ENCODE data around the gene SP5. TPM values are rescaled to one million over a fixed set of nuclear protein-coding genes. Genes with fewer than 3 reads are reported as not detected.

SP5 gene
- polyA plus RNA-seq, 3 donors: 0.18 to 0.28 TPM; not detected in 1

DNA sequence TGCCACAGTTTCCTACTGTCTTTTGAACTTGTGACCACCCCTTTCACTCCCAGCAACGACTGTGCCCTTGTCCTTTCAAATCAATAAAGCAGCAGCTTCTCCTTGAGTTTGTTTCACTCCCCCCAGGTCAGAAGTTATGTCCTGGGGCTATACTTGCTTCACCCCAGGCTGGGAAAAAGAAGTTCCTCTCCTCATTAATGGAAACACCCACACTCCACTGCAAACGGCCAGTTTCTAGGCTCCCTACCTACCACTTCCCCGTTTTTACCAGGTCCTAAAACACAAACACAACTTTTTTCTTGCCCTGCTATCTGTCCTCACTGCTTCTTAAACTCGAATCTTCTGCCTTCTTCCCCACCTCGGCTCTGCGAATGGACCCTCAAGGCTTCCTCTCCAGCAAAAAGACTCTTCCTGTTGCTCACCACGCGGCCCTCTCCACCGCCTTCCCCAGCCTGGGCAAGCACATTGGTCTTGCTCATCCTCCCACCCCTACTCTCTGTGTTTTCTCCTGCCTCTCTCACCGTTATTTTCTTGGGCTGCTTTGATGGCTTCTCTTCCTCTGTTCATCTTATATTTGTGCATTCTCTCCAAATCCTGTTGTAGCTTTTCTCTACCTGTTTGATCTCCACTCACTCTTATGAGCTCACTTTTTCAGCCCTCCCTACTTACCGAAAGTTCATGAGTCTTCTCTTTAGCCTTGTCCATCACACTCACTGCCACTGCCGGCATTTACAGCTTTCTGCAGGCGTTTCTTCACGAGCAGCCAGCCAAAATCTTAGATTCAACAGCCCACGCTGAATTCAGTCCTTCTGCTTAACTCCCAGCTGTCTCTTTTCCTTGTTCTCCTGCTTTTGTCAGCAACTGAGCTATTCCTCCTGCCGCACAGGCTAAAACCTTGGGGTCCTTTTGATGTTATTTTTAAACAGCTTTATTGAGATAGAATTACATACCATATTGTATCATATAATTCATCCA is 7.0 kb upstream of the SP5 start:
- WGBS, 3 donors: 28 to 59% (median 30%) methylated on average over 16 of the region's 16 CpGs

DNA sequence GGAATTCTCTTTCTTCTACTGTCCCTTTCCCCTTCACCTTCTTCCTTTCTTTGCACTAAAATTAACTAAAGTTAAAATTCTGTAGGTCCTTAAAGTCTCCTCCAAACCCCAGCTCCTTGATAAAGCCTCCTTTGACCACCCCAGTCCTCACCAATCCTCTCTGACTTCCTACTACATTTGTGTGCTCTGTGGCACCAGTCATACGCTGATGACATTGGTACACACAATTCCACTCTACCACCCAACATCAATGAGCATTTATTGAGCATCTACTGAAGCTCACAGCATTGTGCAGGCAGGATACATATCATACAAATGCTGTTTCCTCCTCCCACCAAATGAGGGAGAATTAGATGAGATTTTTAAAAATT is 4.5 kb upstream of the SP5 start:
- 75 to 85% (median 81%) methylated on average over 1 of the region's 1 CpG for WGBS, 3 donors
- H3K27ac ChIP-seq (ENCODE audit: low read depth, low read length): no peak overlapping the region

More for the DNA sequence above, 7.0 kb upstream of the SP5 start:
- no peak overlapping the region for H3K27ac ChIP-seq (ENCODE audit: low read depth, low read length)

DNA sequence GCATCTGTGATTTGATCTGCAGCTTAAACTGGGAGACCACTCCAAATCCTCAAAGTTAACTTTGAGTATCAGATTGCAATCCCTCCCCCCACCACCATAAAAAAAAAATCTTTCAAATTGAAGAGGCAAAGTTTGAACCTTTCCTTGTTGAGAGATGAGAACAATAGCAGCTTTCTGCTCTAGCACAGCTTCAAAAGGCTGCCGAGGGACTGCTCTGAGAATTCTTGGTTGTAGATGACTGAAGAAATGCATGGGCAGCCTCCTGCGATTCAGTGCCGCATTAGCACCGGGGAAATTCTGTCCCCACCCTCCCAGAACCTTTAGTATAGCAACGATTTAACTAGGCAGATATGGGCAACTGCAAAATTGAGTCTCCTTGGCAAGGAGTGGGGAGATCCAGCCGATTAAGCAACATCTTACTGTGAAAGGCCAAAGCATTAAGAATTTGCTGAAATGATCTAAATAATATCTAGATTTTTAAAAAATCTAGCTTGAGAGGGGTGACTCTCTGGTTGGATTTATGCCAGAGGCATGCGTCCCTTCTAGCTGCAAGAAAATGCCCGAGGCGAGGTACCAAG is 3.9 kb upstream of the SP5 start:
- 8 to 13% (median 12%) methylated on average over 9 of the region's 9 CpGs for WGBS, 3 donors
- no peak overlapping the region for H3K27ac ChIP-seq (ENCODE audit: low read depth, low read length)

DNA sequence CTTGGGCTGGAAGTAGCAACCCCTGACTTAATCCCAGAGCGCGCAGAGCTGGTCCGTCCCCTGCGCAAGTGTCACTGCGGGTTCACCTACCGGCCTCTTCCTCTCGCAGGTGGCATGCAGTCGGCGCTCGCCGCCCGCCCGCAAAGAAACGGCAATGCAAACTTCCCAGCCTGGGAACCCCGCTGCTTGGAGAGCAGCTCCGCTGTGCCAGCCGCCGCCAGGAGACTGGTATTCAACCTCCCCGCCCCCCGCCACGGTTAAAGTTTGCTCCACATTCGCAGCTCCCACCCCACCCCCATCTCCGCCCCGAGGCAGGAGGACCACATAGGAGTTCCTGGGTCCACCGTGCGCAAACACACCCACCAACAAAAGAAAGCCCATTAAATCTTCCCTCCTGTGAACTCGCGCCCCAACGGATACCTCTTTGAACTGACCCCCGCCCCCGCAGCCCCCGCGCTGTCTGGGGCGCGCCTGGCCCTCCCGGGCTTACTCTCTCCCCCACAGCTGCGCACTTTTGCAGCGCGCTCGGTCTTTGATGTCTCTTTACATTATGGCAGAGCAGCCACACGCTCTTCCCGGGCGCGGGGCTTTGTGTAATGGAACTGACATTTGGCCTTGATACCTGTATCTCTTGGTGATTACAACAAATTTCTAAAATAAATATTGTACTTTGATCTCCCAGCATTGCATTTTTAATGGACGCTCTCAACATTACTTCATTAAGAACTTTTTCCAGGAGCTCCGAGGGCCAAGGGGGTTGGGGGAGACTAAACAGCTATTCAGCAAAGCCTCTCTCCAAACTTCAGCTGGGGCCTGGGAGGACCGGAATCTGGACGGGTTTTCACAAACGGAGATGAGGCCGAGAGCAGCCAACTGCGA is 3.1 kb upstream of the SP5 start:
- WGBS, 3 donors: 3 to 6% (median 5%) methylated on average over 51 of the region's 51 CpGs

DNA sequence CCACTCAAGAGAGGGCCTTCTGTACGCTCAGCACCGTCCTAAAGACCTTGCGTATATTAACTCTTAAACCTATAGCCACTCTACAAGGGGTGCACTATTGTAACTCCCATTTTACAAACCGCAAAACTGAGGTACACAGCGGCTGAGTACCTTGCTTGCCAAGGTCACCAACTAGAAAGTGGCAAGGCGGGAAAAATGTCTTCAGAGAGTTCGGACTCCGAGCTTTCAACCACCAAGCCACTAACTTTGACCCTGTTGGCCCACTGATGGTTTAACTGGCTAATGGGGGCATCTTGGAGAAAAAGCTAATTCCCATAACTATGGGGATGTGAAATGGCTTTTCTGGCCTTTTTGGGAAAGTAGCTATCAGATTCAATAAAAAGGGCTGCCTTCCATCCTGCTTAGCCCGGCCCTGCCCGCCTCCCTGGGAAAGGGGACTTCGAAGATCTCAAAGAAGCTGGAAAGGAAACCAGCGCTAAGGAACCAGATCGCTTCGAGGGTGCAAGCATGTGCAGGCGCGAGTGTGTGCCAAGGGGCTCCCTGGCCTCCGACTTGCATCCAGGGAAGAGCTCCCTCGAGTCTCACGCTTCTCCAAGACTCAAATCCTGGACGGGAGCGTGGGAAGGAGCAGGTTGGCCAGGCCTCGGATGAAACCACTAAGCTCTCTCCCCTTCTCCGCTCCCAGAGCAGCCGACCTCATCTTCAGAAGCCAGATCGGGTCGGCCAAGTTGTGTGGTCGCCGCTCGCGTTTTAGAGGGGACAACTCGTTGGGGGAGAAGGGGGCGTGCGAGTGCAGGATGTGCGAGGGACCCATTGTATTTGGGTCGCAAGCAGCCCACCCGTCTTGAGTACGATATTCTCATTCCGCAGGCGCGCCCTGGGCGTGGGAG is 2.2 kb upstream of the SP5 start:
- WGBS, 3 donors: 16 to 31% (median 23%) methylated on average over 41 of the region's 41 CpGs
- H3K27ac ChIP-seq (ENCODE audit: low read depth, low read length): no peak overlapping the region

More for the DNA sequence above, 3.1 kb upstream of the SP5 start:
- H3K27ac ChIP-seq (ENCODE audit: low read depth, low read length): no peak overlapping the region

DNA sequence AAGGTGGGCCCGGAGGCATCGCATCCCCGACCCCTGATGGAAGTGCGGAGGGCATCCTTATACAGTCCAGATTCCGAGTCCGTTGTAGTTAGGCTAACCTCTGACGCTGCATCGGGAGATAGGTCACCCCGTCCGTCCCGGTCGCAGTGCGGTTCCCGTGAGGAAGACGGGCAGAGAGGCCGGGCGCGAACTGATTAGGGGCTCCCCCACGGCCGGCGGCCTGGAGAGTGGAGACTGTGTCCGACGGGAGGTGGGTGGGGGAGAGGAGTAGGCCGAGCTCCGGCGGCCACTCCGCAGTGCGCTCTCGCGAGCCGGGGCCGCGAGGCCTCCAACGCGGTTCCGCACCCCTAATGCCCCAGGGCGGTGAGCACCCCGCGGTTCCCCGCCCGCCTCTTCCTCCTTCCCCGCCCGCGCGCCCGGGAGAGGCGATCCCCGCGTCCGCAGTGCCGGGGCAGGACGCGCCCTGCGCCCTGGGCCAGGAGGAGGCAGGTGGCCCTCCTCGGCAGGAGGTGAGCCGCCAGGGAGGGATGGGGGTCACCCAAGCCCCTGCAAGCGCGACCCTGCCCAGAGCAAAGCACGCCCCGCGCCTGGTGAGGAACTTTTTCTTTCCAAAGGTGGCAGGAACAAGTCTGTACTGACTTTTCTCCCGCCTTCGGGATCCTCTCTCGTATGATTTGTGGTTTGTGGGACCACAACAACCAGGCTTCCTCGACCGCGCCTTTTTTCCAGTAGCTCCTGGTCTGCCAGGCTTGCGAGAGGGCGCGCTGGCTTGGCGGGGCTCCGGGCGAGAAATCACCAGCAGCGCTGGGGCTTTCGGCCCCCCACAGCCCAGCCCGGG is 1.4 kb upstream of the SP5 start:
- WGBS, 3 donors: 6 to 9% (median 6%) methylated on average over 58 to 76 of the region's 76 CpGs
- H3K27ac ChIP-seq (ENCODE audit: low read depth, low read length): no peak overlapping the region

DNA sequence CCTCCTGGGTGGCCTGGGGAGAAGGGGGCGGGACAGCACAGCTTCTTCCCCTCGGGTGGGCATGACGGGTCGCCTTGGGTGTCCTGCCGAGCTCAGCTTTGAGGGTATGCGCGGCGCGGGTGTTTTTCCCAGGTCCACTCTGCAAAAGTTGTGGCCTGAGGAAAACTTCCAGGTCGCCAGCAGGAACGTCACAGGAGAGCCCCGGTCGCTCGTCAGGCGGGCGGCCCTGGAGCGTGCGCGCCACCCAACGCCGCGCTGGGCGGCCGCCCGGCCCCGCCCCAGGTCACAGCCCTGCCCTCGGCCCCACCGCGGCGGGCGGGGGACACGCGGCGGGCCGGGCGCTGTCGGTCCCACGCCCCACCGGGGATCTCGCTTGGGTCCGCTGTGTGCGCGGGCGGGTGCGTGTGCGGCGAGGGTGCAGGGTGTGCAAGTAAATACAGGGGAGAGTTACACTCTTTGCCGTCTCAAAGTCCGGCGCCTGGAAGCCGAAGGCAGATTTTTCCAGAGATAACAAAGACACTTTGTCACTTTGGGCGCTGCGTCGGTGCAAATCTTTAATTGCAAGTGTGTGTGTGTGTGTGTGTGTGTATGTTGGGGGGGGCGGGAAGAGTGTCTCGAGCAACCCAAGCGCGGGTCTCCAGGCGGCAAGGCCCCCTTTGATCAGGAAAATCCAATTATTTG is 616 bp upstream of the SP5 start:
- no peak overlapping the region for H3K27ac ChIP-seq (ENCODE audit: low read depth, low read length)
- 0 to 2% (median 1%) methylated on average over 58 to 59 of the region's 59 CpGs for WGBS, 3 donors

DNA sequence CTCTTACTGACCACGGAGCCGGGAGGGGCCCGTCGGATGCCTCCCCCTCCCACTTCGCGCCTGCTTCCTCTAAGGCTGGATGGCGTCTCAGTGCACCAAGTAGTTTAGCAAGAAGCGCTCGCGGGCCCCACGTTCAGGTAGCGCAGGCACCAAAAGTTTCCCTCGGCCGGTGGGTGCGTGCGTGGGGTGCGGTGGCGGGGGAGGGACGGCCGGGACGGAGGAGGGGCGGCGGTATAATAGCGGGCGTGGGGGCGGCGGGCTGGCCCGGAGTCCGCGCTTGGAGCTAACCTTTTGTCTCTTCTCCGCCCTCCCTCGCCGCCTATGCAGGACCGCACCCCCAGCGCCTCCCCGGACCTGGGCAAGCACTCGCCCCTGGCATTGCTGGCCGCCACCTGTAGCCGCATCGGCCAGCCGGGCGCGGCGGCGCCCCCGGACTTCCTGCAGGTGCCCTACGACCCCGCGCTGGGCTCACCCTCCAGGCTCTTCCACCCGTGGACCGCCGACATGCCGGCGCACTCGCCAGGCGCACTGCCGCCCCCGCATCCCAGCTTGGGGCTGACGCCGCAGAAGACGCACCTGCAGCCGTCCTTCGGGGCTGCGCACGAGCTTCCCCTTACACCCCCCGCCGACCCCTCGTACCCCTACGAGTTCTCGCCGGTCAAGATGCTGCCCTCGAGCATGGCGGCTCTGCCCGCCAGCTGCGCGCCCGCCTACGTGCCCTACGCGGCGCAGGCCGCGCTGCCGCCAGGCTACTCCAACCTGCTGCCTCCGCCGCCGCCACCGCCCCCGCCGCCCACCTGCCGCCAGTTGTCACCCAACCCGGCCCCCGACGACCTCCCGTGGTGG is 1.0 kb downstream of the SP5 start:
- no peak overlapping the region for H3K27ac ChIP-seq (ENCODE audit: low read depth, low read length)
- 3 to 12% (median 7%) methylated on average over 74 to 95 of the region's 95 CpGs for WGBS, 3 donors

DNA sequence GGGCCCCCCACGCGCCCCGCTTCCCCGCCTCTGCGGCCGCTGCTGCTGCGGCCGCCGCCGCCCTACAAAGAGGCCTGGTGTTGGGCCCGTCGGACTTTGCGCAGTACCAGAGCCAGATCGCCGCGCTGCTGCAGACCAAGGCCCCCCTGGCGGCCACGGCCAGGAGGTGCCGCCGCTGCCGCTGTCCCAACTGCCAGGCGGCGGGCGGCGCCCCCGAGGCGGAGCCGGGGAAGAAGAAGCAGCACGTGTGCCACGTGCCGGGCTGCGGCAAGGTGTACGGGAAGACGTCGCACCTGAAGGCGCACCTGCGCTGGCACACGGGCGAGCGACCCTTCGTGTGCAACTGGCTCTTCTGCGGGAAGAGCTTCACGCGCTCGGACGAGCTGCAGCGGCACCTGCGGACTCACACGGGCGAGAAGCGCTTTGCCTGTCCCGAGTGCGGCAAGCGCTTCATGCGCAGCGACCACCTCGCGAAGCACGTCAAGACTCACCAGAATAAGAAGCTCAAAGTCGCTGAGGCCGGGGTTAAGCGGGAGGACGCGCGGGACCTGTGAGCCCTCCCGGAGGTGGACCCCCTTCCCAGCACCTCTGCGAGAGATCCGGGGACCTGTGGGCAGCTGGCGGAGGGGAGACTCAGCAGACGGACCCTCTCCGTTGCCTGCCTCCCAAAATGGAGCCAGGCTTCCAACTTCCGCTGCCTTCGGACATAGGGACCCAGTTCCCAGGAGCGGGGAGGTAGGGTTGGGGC is 1.9 kb downstream of the SP5 start:
- no peak overlapping the region for H3K27ac ChIP-seq (ENCODE audit: low read depth, low read length)
- 11 to 33% (median 17%) methylated on average over 63 to 74 of the region's 74 CpGs for WGBS, 3 donors

DNA sequence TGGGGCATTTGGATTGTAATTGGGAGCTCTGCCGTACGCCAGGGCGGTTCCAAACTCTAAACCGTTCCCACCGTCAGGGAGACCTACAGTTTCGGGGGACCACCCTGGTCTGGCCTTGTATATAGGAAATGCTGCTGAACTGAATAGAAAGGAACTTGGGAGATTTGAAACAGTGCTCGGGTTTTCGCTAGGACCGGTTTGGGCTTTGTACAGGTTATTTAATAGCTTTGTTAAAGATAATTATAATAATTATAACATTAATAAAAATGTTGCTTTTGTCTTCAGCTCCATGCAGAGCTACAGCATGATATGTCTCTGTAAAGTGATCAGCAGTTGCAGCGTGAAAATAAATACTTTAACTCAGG is 2.4 kb downstream of the SP5 start:
- H3K27ac ChIP-seq (ENCODE audit: low read depth, low read length): no peak overlapping the region
- 25 to 67% (median 29%) methylated on average over 10 of the region's 10 CpGs for WGBS, 3 donors

DNA sequence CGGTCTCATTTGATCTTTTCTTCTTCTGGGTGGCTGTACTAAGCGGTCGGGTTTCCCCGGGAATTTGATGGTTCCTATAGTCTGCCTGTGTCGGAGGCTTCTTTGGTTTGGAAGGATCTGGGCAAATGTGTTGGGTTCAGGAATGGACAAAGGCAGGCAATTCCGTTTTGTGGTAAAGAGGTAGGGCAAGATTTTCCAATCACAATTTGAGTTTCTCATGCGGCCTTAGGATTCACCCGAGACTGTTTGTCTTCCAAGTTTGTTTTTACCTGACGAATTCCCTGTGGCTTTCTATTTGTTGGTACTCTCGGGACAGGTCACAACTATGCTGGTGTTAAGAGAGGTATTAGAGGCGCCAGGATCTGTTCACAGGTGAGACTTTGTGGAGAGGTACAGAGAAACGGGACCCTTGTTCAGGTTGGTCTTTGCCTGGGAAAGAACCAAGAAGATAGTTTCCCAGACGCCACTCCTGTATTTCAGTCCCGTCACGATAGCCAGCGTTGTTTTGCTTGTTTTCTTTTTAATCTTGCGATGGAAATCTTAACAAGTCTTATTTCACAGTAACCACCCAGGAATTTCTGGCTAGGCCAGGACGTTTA is 3.0 kb downstream of the SP5 start:
- WGBS, 3 donors: 35 to 73% (median 43%) methylated on average over 18 of the region's 18 CpGs
- no peak overlapping the region for H3K27ac ChIP-seq (ENCODE audit: low read depth, low read length)

DNA sequence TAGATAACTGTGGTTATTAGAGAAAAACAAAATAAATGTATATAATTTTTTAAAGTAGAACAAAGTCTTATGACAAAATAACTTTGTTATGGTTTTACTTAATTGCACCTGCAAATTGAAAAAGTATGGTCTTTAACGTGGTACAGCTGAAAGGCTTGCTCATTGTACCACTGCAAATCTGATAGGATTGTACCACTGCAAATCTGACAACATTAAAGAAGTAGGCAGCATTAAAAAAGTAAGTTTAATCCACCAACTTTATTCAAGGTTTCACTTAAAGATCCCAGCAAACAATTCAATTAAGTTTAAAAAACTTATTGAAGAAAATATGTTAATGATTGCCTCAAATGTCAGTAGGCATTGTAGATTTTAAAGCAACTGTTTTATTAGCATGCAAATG is 4.7 kb downstream of the SP5 start:
- no peak overlapping the region for H3K27ac ChIP-seq (ENCODE audit: low read depth, low read length)
- 43 to 55% (median 54%) methylated on average over 1 of the region's 1 CpG for WGBS, 3 donors

DNA sequence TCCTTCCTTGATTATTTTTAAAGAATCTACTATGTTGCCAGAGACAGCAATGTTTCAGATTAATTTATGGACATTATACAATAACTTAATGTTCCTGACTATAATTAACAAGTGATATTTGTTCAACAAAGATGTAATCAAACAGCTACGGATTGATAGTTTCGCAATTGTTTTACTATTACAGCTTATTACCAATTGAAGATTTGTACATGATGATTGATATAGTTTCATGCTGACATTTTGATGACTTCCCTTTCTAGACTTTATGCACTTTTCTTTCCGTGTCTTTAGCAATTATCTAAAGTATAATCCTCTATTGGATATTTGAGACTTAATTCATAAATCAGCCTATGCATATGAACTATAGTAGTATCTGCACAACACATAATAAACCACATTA is 6.5 kb downstream of the SP5 start:
- no peak overlapping the region for H3K27ac ChIP-seq (ENCODE audit: low read depth, low read length)
- WGBS, 3 donors: 82 to 86% (median 85%) methylated on average over 3 of the region's 3 CpGs

DNA sequence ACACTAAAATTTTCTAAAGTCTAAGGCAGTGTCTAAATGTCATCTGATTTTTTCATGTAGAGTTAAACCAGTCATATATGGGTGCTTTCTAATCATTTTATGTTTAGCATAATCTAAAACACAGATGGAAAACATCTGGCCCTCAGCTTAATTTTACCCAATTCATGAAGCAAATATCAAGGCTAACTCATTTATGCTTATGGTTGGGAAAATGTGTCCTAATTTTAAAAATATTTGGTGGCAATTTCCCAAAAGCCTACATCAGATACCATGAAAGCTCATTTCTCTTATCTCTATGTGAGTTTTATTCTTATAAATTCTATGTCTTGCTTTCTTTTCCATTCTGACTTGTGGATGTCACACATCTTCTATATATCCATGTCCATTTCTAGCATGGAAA is 7.2 kb downstream of the SP5 start:
- H3K27ac ChIP-seq (ENCODE audit: low read depth, low read length): no peak overlapping the region

DNA sequence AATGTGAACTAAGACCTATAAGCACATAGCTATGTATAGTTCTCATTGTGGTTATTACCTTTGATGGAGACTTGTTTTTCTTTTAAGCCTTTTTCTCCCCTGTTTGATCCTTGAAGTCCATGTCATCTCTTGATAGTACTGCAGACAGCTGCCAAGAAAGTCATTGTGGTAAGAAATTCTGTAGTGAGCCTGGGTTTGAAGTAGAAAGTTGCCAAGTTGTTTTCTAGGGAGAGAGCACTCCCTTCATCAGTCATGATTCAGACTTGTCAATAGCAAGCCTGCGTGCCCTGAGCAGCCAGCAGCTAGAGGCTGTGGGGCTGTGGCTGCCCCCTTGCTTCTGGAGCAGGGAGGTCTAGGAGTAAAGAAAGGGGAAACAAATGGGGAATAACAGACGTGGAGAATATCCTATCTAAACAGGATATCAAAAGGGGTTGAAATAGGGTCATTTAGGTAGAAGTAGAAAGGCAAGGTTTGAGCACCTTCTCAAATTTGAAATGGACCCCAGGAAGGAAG is 8.4 kb downstream of the SP5 start:
- H3K27ac ChIP-seq (ENCODE audit: low read depth, low read length): no peak overlapping the region
- WGBS, 3 donors: 48 to 71% (median 69%) methylated on average over 2 of the region's 2 CpGs
